NCI-H2107 treated with DMSO at 0.1 percent for 48 hours (cell line): Measurements from ENCODE around the gene KMT5B.
A peak's percentile ranks its signal among the peaks of the same experiment; 100 is the strongest.

Experiments used
- DNase-seq: peaks from one replicate; lab custom pipeline; 2025; ENCODE audit not compliant: unreplicated experiment; lab: John Stamatoyannopoulos, UW

Gene KMT5B

DNA sequence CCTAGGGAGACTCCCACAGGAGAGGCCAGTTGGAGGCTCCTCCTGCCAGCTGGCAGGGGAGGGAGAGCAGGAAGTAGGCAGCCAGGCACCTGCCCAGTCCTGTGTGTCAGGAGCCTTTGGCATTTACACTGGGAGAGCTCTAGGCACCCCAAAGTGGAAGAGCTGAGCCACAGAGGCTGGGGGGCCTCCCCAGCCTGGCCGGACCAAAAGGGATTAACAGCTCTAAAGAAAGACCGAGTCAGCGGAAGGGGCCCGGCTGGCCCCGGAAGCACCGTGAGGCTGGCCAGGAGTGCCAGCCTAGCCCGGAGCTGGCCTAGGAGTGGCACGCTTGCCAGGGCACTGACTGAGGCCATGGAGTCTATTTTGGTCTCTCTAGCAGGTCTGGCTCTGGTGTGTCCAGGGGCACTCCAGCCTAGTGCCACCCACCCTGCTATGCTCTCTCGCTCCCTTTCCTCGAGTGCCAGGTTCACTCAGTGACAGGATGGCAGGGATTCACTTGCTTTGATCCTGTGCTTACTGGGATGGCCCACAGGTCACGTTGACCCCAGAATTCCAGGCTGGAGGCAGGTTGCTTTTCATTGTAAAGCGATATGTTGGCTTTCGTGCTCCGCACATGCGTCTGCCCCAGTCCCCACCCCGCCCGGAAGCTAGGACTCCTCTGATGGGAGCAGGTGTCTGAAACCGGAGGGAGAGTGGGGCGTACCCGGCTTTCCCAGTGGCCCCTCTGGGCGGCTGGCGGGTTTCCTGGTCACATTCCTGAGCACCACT lies 3.3 kb upstream of the KMT5B start:
- DNase-seq, result no peak

DNA sequence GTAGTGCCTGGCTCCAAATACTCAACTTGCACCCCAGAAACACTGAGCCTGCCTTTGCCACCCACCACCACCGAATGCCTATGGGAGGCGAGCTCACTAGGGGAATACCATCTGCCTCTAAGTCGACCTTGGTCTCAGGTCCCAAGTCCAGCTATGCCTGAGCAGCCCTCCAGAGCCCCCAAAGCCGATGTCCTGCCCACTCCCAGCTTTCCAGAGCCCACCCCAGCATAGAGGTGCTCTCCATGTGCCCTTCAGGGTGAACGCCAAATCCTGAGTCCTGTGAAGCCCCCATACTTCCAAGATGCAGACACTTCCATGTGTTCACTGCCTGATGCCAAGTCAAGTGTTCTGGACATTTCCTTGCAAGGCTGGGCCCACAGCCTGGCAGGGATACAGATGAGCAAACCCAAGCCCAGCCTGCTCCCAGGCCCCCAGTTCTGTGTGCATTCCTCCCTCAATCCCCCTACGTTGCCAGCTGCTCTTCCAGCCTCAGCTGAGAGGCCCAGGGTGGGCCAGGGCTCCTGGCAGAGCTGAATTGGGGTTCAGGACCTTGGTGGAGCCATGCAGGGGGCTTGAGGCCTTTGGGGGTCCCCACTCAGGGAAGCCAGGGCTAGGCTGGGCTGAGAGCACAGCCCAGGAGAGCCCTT lies 2.6 kb upstream of the KMT5B start:
- no peak for DNase-seq

DNA sequence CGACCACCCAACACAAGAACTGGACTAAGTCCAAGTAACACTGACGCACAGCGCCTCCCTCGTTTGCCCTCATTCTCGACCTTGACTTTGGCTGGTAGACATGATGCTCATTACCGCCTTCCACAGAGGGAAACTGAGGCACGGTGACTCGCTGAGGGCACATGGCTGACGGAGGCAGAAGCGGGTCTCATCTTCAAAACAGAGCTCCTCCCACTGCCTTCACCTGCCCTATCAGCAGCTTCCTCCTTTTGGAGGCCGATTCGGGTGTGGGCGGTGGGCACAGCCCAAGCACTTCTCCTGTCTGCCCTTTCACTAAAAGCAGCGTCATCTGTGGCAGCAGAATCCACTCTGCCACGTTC lies 2.0 kb upstream of the KMT5B start:
- no peak for DNase-seq

DNA sequence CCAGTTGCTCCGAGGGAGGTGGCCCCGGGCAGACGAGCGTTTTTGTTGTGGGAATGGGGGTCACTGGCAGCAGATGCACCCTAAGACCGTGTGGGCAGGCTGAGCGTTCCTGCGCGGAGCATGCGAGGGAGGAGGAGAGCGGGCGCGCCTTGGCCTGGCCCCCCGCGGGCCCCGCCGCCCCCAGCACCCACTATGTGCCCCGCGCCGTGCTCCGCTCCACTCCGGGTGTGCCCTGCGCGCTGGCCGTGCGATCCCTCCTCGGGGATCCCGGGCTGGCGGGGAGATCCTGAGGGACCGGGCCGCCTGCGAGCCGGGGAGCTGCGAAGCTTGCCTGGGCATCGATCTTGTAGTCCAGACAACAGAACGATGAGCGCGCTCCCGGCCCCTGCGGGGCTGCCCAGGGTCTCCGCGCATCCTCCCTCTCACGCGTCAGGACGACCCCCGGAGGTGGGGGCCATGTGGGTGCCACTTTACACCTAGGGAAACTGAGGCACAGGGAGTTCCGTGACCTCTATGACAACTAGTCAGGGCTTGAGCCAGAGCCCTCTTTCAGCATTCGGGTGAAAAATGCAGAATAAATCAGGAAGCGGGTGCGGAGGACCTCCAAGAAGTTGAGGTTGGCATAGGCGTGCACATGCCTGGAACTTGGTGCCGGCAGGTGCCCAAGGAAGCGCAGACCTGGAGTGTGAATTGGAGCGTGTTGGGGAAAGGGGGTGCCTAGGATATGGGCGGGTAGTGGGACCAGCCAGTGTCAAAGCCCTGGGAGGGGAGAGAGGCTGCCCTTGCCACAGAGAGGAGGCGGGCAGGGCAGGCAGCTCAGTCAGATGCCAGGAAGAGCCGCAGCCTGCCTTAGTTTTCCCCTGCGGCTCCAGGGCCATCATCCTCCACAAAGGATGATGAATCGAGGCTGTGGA lies 1.3 kb upstream of the KMT5B start:
- DNase-seq, result no peak

DNA sequence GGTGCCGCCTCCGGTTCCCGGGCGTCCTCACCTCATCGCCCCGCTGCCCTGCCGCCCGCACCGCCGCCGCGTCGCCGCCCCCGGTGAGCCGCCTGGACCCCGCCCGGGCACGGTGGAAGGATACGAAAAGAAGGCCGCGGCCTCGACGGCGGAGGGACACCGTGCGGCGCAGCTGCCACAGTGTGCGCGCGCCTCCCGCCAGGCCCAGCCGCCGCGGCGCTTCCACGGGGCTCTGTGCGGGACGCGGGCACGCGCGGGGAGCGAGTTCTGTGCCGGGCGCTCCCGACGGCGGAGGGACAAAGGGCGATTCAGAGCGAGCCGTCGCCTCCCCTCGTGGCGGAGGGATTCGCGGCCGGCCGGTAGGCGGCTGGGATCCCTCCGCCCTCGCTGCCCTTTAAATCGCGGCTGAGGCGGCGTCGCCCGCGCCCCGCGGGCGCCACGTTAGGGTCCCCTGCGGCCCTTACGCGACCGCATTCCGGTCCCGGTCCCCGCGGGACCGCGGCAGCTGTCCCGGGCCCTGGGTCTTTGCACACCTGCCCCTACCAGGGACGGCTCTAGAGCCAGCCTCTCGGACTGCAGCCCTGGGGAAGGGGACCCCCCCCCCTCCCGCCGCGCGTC lies 568 bp upstream of the KMT5B start:
- DNase-seq, result peak; percentile 27

DNA sequence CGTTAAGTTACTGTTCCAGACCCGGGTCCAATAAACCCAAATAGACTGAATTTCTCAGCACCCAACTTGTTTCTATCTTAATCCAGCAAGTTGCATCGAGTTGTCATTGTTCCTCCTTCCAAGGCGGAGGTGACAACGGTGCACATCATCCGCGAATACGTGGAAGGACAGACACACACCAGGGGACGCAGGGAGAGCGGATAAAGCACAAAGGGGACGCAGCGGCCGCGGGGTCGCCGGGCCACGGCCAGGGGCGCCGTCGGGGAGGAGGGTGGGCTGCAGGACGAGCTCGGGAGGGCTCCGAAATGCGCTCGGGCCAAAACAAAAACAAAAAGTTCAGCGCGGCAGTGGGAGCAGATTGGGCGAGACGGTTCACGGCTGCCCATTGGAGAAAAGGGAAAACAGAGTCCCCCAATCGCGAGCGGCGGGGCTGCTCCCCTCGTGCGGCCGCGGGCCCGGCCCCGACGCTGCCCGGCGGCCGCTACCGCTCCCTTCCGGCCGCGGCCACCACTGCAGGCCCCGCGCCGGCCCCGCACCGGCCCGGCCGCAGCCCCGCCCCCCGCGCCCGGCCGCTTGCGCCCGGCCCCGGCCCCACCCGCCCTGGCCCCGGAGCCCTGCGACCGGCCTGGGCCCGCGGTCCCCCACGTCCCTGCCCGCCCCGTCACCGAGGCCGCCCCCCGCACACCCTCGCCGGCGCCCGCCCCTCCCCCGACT lies 518 bp downstream of the KMT5B start:
- peak; percentile 13 for DNase-seq

DNA sequence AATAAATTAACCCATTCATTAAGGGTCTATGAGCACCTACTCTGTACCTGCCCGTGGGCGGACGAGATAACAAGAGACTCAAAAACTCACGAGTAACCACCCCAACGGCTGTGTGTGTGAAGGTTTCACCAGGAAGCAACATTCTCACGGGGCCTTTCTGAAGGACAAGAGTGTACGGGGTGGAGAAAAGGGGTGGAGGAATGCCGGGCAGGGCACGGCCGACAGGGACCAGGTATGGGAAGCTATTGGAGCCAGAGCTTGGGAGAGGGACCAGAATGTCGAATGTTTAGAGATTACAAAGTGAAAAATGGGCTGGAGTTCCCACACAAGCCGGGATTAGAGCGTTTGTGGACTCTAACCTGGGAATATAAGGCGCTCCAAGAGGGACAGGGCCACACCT lies 1.6 kb downstream of the KMT5B start:
- no peak for DNase-seq

DNA sequence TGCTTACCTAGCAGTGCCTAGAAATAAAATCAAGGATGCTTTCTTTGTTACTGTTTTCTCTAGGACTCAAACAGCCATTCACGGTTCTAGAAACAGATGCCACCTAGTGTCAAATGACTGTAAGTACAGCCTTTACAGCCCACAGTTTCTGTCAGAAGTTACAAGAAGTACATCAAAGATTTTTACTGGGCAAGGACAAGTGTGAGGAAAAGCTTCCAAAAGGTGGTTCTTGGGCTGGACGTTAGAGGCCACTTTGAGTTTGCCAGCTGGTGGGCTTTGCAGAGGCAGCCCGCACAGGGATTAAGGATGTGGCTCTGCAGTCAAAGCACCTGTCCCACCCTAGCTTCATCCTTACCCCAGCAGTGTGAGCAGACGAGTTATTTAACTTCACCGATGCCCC lies 6.9 kb downstream of the KMT5B start:
- peak; percentile 60 for DNase-seq

DNA sequence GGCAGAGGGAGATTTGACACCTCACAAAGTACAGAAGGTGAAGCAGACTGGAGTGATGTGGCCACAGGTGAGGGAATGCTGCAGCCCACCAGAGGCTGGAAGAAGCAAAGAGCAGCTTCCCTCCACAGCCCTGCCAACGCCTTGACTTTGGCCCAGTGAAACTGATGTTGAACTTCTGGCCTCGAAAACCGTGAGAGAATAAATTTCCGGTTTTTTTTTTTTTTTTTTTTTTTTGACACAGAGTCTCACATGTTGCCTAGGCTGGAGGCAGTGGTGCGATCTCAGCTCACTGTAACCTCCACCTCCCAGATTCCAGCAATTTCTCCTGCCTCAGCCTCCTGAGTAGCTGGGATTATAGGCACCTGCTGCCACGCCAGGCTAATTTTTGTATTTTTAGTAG lies 8.7 kb downstream of the KMT5B start:
- DNase-seq, result no peak

DNA sequence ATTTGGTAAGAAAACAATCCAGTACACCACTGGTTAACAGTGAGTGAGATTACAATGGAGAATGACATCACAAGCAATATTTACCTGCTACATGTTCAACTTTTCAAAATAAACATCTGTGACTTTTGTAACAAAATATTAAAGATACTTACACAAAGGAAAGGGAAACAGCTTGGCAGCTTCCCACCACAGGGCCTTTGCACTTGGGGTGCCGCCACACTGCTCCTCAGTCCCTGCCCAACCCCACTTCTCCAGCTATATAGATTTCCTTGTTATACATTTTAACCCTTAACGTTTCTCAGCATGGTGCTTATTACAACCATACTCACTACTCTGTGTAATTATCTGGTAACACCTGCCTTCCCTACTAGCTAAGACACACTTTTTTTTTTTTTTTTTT lies 10.9 kb downstream of the KMT5B start:
- DNase-seq, result no peak

DNA sequence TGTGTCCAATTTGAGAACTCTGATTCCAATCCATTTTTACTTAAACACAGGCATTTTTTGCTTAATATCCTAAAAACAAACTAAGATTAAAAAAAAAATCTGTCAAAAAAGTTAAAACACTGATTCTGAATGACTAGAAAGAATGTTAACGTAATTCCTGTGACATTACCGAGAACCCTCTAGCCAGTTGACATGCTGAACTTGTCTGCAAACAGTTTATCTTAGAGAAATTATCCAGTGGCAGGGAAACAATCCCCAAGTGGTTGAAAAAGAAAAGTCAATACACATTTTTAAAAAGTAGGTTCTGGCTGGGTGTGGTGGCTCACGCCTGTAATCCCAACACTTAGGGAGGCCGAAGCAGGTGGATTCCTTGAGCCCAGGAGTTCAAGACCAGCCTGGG lies 11.6 kb downstream of the KMT5B start:
- DNase-seq, result no peak

DNA sequence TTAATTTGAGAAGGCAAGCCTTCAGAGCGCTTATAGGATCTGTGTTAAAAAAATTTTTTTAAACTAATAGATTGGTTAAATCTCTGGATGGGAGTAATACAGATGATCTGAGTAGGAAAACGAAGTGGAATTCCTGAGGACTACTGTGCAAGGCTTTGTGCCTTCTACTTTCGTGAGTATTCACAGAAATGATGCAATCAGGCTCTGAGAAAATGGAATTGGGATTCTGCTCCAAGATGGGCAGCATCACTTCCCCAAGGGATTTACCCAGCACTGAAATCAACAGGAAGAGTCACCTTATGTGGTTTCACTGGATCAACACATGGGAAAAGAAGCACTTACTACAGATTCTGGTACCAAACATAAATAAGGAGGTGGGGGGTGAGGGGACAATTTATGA lies 12.5 kb downstream of the KMT5B start:
- no peak for DNase-seq

DNA sequence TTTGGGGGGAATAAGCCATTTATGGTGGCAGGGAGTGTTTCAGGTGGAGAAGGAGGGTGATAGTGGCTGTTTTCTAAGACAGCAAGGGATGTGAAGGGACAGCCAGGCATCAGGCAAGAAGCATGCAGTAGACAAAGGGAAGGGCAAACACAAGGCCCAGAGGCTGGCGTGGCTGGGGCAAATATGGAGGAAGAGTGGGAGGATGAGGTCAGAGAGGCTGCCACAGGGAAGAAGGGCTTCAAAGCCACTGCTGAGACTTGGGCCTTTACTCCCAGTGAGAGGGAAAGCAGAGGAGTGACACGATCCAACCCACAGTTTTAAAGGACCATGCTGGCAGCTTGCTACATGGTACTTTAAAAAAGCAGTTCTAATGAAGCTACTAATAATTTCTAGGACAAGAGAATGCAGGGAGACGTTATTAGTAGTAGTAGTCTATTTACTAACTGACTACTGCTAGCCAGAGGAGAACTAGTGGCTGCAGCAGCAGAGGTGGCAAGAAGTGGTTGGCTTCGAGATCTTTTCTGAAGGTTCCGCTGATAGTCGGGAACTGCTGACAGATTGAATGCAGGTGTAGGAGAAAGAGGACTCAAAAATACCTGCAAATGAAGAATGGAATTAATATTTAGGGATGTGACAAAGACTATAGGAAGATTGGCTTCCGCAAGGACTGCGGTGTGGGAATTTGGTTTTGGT lies 13.7 kb downstream of the KMT5B start:
- DNase-seq, result no peak

DNA sequence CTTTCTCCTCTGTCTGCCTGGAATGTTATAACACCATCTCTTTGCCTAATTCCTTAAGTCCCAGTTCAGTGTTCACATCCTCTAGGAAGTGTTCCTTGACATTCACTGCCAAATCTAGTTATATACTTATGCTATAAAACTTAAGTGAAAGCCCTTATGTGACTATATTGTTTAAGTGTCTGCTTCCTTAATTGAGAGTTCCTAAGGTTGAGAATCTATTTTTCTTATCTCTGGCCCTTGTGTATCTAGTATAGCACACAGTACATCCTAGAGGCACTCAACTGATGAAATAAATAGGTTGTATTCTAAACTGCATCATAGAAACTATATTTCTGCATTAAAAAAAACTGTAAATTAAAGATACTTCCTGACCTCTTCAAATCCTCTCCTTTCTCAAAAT lies 16.9 kb downstream of the KMT5B start:
- no peak for DNase-seq

DNA sequence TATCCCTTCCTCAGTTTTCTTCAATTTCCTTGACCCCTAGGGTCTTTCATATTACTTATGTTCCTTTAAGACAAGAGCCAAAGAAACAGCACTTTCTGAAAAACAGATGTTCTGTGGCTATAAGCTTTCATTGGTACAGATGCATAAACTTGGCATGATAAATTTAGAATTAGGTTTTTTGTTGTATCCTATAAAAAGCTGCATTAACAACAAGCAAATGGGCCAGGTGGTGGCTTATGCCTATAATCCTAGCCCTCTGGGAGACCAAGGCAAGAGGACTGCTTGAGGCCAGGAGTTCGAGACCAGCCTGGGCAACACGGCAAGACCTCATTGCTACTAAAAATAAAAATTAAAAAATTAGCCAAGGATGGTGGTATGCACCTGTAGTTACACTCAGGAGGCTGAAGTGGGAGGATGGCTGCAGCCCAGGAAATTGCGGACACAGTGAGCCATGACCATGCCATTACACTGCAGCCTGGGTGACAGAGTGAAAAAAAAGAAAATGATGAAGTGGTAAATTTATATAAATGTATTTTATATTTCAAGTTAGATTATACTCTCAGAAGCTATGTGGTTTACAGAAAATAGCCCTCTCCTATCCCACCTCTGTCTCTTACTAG lies 18.3 kb downstream of the KMT5B start:
- no peak for DNase-seq

DNA sequence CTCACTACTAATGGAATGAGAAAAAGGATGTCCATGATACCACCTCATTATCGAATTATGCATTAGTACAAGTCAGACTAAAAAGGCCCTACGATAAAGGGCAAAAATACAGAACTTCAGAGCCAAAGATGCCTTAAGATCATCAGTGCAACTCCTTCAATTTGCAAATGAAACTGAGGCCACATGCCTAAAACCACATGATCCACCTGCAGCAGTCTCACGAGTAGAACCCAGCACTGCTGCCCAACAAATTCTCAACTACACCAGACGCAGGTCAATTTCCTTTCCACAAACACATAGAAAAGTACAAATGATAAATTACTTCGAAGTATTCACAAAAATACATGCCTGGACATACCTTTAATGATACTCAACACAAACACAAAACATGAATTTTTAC lies 20.1 kb downstream of the KMT5B start:
- DNase-seq, result no peak

DNA sequence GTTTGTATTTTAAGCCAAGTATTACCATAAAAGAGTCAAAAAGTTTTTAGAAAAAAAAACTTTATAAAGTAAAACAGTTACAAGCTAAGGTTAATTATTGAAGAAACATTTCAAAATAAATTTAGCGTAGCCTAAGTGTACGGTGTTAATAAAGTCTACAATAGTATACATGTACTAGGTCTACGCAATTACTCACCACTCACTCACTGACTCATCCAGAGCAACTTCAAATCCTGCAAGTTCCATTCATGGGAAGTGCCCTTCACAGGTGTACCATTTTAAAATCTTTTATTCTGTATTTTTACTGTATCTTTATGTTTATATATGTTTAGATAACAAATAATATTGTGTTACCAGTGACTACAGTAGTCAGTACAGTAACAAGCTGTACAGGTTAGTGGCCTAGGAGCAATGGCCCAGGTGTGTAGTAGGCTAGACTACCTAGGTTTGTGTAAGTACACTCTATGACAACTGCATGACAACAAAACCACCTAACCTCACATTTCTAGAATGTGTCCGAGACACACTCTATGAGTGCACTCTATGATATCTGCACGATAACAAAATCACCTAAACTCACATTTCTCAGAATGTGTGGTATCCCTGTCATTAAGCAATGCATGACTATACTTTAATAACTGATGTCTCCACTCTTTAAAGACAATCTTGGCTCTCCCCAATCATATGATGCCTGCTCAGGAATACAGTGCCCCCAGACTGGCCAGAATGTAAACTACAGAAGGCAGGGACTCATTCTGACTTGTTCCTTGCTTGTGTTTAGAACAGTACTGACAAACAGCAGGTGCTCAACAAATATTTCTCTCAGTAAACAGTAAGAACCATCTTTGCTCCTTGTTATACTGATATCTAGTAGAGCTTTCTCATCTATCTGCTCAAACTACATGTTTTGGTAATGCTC lies 21.2 kb downstream of the KMT5B start:
- DNase-seq, result no peak

DNA sequence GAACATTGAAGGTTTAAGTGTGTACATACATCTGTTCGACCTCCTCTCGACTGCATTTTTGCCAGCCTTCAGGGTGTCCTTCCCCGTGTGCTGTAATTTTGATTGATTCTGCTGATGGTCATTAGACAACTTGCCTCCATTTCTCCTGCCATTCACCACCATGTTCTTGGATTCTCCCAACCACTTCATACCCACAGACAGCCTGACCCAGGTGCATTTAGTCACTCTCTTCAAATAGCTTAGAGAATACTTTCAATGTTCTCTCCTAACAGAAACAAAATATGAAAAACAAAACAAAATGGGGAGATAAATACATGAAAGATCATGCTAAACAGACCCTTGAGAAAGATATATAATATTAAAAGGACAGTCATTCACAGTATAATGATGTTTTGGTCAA lies 23.2 kb downstream of the KMT5B start:
- DNase-seq, result no peak

DNA sequence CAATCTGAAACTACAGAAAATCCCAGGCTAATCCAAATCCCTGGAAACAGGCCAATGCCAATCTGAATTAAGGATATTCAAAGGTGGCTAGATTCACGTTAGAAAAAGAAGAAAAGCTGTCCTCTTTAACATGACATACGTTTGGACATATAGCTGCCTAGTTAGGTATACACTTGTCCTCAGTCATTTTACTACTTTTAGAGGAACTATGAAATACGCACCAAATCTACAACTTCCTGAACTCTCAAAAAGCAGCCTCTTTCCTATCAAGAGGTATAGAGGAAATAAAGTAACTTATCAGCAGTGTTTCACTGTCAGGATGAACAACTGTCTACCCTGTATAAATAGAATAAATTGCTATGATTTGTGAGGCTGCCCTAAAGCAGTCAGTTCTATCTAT lies 24.0 kb downstream of the KMT5B start:
- no peak for DNase-seq
